Prostate gland (tissue), 2 donors: ENCODE measurements around the gene ZNF101.

Source experiments
- CTCF ChIP-seq, 4 experiments: fragments of 200-600 bp in 2 of 4; fragments of 450-650 bp in 2 of 4; sonication (generic) in 2 of 4; IDR thresholded peaks; 1 replicate in 3 of 4; 2 replicates in 1 of 4; pipeline ENCODE4 v1.5.1; 2016 to 2019; ENCODE audit warnings: antibody characterized with exemption in 4 of 4, mild to moderate bottlenecking in 2 of 4, moderate library complexity in 2 of 4
- POLR2A ChIP-seq: fragments of 450-650 bp; IDR thresholded peaks from one replicate; pipeline ENCODE4 v1.6.1; 2016; ENCODE audit warnings: antibody characterized with exemption, mild to moderate bottlenecking
- POLR2AphosphoS5 ChIP-seq: sonication (generic); formaldehyde crosslinking; IDR thresholded peaks from one replicate; pipeline ENCODE4 v1.6.1; 2017; ENCODE audit warnings: antibody characterized with exemption

- TF ChIP-seq CTCF (IDR thresholded peaks at IDR 0.05) (no peak), POLR2A (no peak), POLR2AphosphoS5 (no peak)
Measured at GRCh38 chr19:19662344-19662743, 6.3 kb upstream of the ZNF101 start.
